Endothelial cell of umbilical vein (primary cell): Measurements from ENCODE around the gene LAMC1. TPM values are rescaled to one million over a fixed set of nuclear protein-coding genes. Genes with fewer than 3 reads are reported as not detected.

ENCODE experiments used
- BruUV-seq: library from RNA; stranded (reverse); fragments of 400-500 nt; replicated peaks from 2 replicates; lab custom pipeline; 2021; lab: Mats Ljungman, UMichigan
- CTCF ChIA-PET: fragments of 300-600, 350-600 bp; sonication (Branson Sonifier 250); formaldehyde crosslinking; loops from one replicate; lab custom pipeline; 2021; ENCODE audit warnings: antibody characterized with exemption, inconsistent platforms; lab: Charles Lee
- POLR2A ChIA-PET: fragments of 300-600, 350-600 bp; sonication (Branson Sonifier 250); formaldehyde crosslinking; loops from one replicate; lab custom pipeline; 2021; ENCODE audit warnings: antibody characterized with exemption, inconsistent platforms; lab: Charles Lee
- DNase-seq: peaks from one replicate; pipeline ENCODE4 v3.0.0-alpha.2; 2011; ENCODE audit warnings: low read depth, low spot score
- FAIRE-seq: peaks from 2 replicates; lab custom pipeline; 2011; peaks lifted over from hg19 to GRCh38; lab: Jason Lieb, UNC
- H2AFZ ChIP-seq: 2 replicates; pipeline ENCODE4 v1.6.0; 2012; ENCODE audit warnings: low read depth, low read length, control low read depth, inconsistent platforms
- H3K27ac ChIP-seq: 2 replicates; pipeline ENCODE4 v1.5.1; 2011; ENCODE audit warnings: low read depth, mild to moderate bottlenecking, control low read depth, low read length, moderate library complexity; ENCODE audit not compliant: insufficient read depth
- H3K27me3 ChIP-seq, 2 experiments: 2 replicates each; pipeline versions ENCODE4 v1.6.0 to v1.6.1; 2011; ENCODE audit warnings: low read length in 2 of 2, mixed read lengths in 1 of 2; ENCODE audit not compliant: control insufficient read depth in 2 of 2, insufficient read depth in 2 of 2
- H3K36me3 ChIP-seq, 2 experiments: 2 replicates in 1 of 2; 3 replicates in 1 of 2; pipeline ENCODE4 v1.5.1; 2011; ENCODE audit warnings: low read length in 2 of 2, mild to moderate bottlenecking in 1 of 2, moderate library complexity in 1 of 2; ENCODE audit not compliant: control insufficient read depth in 2 of 2, insufficient read depth in 2 of 2; ENCODE audit errors: extremely low read depth in 1 of 2
- H3K4me1 ChIP-seq: 3 replicates; pipeline ENCODE4 v1.5.1; 2011; ENCODE audit warnings: mild to moderate bottlenecking, low read length; ENCODE audit not compliant: control insufficient read depth, insufficient read depth; ENCODE audit errors: extremely low read depth
- H3K4me2 ChIP-seq: 2 replicates; pipeline ENCODE4 v1.6.1; 2011; ENCODE audit warnings: low read length, control low read depth, mixed read lengths; ENCODE audit not compliant: insufficient read depth
- H3K4me3 ChIP-seq, 3 experiments: fragments of 200-600 bp in 1 of 3; sonication (generic), shearing (Covaris generic) in 1 of 3; replicated peaks in 1 of 3; 2 replicates each; pipeline ENCODE4 v1.5.1; 2011 to 2016; ENCODE audit warnings: control low read depth in 3 of 3, low read length in 3 of 3, mild to moderate bottlenecking in 2 of 3, inconsistent platforms in 1 of 3, low read depth in 1 of 3, moderate library complexity in 1 of 3; ENCODE audit not compliant: insufficient read depth in 1 of 3
- H3K79me2 ChIP-seq: 2 replicates; pipeline ENCODE4 v1.6.0; 2012; ENCODE audit warnings: low read length, inconsistent platforms; ENCODE audit not compliant: control insufficient read depth, insufficient read depth
- H3K9ac ChIP-seq: replicated peaks from 2 replicates; pipeline ENCODE3; 2011; ENCODE audit warnings: low read length, control low read depth; ENCODE audit not compliant: insufficient read depth; ENCODE audit errors: extremely low read depth
- H3K9me1 ChIP-seq: replicated peaks from 3 replicates; pipeline ENCODE4 v1.6.0; 2011; ENCODE audit warnings: mild to moderate bottlenecking, low read length; ENCODE audit not compliant: control insufficient read depth, insufficient read depth; ENCODE audit errors: extremely low read depth
- H3K9me3 ChIP-seq: replicated peaks from 2 replicates; pipeline ENCODE4 v1.5.1; 2012; ENCODE audit warnings: low read length, inconsistent platforms; ENCODE audit not compliant: control insufficient read depth, insufficient read depth
- H4K20me1 ChIP-seq: replicated peaks from 2 replicates; pipeline ENCODE3; 2011; ENCODE audit warnings: mild to moderate bottlenecking, low read length; ENCODE audit not compliant: control insufficient read depth, insufficient read depth; ENCODE audit errors: extremely low read depth
- EZH2 ChIP-seq: IDR thresholded peaks from 2 replicates; pipeline ENCODE4 v1.6.1; 2012; ENCODE audit warnings: borderline replicate concordance, low read depth, mild to moderate bottlenecking, moderate library complexity, low read length, inconsistent platforms; ENCODE audit not compliant: severe bottlenecking
- FOS ChIP-seq: IDR thresholded peaks from 2 replicates; pipeline ENCODE4 v1.6.1; 2011; ENCODE audit warnings: mild to moderate bottlenecking, low read length, moderate library complexity, borderline replicate concordance; ENCODE audit not compliant: insufficient read depth
- GATA2 ChIP-seq: IDR thresholded peaks from 2 replicates; pipeline ENCODE4 v1.7.0; 2011; ENCODE audit warnings: low read depth, mild to moderate bottlenecking, moderate library complexity, mixed read lengths, low read length; ENCODE audit not compliant: insufficient read length, insufficient read depth
- JUN ChIP-seq: IDR thresholded peaks from 2 replicates; pipeline ENCODE4 v1.6.1; 2011; ENCODE audit warnings: borderline replicate concordance, low read depth; ENCODE audit not compliant: insufficient read length, insufficient read depth
- MYC ChIP-seq: IDR thresholded peaks from one replicate; pipeline ENCODE4 v1.6.1; 2011; ENCODE audit warnings: mild to moderate bottlenecking, low read depth, low read length
- POLR2A ChIP-seq: IDR thresholded peaks from 2 replicates; pipeline ENCODE4 v1.6.1; 2012; ENCODE audit warnings: low read depth, mild to moderate bottlenecking, control low read depth, low read length
- POLR2AphosphoS5 ChIP-seq: IDR thresholded peaks from 2 replicates; pipeline ENCODE4 v1.6.1; 2012; ENCODE audit warnings: low read depth, mild to moderate bottlenecking, control low read depth, low read length, moderate library complexity; ENCODE audit not compliant: insufficient read depth
- dilution Hi-C: fragments of 300-500 bp; cut with MboI; formaldehyde crosslinking; loops from one replicate; pipeline ENCODE4 v1.15.0; 2019; ENCODE audit warnings: low sequenced_read_pairs; ENCODE audit not compliant: extremely low pct_ligation_motif_present
- intact Hi-C: fragments of 100-400 bp; cut with micrococcal nuclease; formaldehyde crosslinking; loops from one replicate; pipeline ENCODE4 v1.10.0; 2022
- polyA plus RNA-seq, 4 experiments: library from polyadenylated mRNA; depleted of rRNA in 3 of 4; stranded (reverse) in 3 of 4; unstranded in 1 of 4; fragments of >200 nt; gene quantifications; 2 replicates each; pipeline versions ENCODE4 v1.2.1 to v1.2.3, GENCODE V29; 2011 to 2012; ENCODE audit warnings: missing spikeins in 1 of 4
- total RNA-seq: library from RNA; stranded (reverse); gene quantifications from 2 replicates; pipeline ENCODE4 v1.2.3, GENCODE V29; 2021
- TF ChIP-seq, protein P1 (sequence below), 2 donors: IDR thresholded peaks; 1 replicate in 1 of 2; 2 replicates in 1 of 2; pipeline ENCODE4 v1.5.1; 2011; ENCODE audit warnings: low read length in 2 of 2, mild to moderate bottlenecking in 2 of 2, moderate library complexity in 2 of 2, control low read depth in 1 of 2, inconsistent platforms in 1 of 2, low read depth in 1 of 2; ENCODE audit not compliant: insufficient read depth in 1 of 2; ENCODE audit errors: extremely low read depth in 1 of 2
- TF ChIP-seq, protein P2 (sequence below): IDR thresholded peaks from 2 replicates; pipeline ENCODE4 v1.6.1; 2011; ENCODE audit not compliant: insufficient read depth, insufficient read length

The LAMC1 gene
- total and polyA plus RNA-seq, 2 donors (not counting 3 experiments of a cell fraction or from before 2014, with no cell fraction given): 92.5 to 216 TPM

DNA sequence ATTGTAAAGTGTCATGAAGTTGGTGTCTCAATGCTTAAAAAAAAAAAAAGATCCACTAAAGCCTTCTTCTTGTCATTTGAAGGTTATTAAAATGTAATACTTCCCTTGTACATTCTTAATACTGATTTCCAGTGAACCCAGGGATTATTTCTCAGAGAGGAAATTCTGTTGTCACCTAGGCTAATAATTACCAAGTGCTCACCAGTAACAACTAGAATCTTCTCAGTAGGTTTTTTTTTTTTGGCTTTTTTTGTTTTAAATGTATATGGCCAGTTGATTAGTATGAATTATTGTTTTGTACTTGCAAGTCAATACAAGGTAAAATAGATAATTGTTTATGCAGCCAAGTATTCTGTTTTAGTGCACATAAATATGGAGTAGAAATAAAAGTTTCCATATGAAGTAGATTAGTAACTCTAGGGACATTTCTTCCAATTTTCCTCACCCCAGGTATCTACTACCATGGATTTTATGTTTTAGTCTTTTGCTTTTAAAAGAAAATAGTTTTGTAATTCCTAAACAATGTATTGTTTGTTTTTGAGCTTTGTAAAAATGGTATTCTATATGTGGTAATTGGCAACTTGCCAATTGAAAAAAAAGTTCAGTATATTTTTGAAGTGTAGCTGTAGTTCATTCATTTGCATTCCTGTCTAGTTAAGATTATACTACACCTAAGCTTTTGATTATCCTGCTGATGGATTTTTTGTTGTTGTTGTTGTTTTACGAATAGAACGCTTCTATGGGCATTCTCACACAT lies 21.9 kb downstream of the LAMC1 start:
- H3K36me3 ChIP-seq: no peaks in the 10 kb centered on the region
- dilution Hi-C loops: no loop called here

More for the DNA sequence above, 21.9 kb downstream of the LAMC1 start:
- Histone ChIP-seq H3K27me3 (no peaks in the 10 kb centered on the region), H3K9me3 (no peaks in the 10 kb centered on the region), H3K4me3 (no peak overlapping the region), H3K9ac (no peak overlapping the region), H3K79me2 (peaks cover 97% of the 10 kb centered on the region), H3K4me1 (peaks cover 29% of the 10 kb centered on the region), H3K9me1 (no peaks in the 10 kb centered on the region), H3K4me2 (no peak overlapping the region), H3K27ac (no peak overlapping the region), H4K20me1 (peaks cover 7% of the 10 kb centered on the region), H2AFZ (no peak overlapping the region)
- FAIRE-seq: no peak
- intact Hi-C loops: no loop called here
- TF ChIP-seq EZH2 (no peak), POLR2AphosphoS5 (no peak), JUN (no peak), FOS (no peak), MYC (no peak), POLR2A (no peak), GATA2 (no peak)
- TF ChIP-seq, protein P1, sequence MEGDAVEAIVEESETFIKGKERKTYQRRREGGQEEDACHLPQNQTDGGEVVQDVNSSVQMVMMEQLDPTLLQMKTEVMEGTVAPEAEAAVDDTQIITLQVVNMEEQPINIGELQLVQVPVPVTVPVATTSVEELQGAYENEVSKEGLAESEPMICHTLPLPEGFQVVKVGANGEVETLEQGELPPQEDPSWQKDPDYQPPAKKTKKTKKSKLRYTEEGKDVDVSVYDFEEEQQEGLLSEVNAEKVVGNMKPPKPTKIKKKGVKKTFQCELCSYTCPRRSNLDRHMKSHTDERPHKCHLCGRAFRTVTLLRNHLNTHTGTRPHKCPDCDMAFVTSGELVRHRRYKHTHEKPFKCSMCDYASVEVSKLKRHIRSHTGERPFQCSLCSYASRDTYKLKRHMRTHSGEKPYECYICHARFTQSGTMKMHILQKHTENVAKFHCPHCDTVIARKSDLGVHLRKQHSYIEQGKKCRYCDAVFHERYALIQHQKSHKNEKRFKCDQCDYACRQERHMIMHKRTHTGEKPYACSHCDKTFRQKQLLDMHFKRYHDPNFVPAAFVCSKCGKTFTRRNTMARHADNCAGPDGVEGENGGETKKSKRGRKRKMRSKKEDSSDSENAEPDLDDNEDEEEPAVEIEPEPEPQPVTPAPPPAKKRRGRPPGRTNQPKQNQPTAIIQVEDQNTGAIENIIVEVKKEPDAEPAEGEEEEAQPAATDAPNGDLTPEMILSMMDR (IDR thresholded peaks at IDR 0.05; ENCODE audit: extremely low read depth in 1 of 2, insufficient read depth in 1 of 2, low read depth in 1 of 2, low read length in 2 of 2): no peak
- TF ChIP-seq, protein P2, sequence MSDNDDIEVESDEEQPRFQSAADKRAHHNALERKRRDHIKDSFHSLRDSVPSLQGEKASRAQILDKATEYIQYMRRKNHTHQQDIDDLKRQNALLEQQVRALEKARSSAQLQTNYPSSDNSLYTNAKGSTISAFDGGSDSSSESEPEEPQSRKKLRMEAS: no peak
- no peak for DNase-seq
- POLR2A ChIA-PET: no interaction called here
- CTCF ChIA-PET: interaction anchor here (1.0 to 1.5 kb wide), 3 partner anchors 16 to 82 kb away, joined by 3 read pairs; no protein-coding TSS in a partner anchor
- BruUV-seq: no TSS peak
